C4-2B (cell line): ENCODE data around the gene RORB.

ENCODE experiments used
- H3K27ac ChIP-seq: fragments of 450-650 bp; 2 replicates; pipeline ENCODE4 v1.5.1; 2017
- ZFX ChIP-seq: fragments of 450-650 bp; IDR thresholded peaks from 2 replicates; pipeline ENCODE4 v1.6.1; 2017
- TF ChIP-seq, protein P1 (sequence below): fragments of 450-650 bp; conservative IDR thresholded peaks from 2 replicates; pipeline ENCODE4 v1.5.1; 2017; ENCODE audit warnings: mild to moderate bottlenecking

RORB gene

DNA sequence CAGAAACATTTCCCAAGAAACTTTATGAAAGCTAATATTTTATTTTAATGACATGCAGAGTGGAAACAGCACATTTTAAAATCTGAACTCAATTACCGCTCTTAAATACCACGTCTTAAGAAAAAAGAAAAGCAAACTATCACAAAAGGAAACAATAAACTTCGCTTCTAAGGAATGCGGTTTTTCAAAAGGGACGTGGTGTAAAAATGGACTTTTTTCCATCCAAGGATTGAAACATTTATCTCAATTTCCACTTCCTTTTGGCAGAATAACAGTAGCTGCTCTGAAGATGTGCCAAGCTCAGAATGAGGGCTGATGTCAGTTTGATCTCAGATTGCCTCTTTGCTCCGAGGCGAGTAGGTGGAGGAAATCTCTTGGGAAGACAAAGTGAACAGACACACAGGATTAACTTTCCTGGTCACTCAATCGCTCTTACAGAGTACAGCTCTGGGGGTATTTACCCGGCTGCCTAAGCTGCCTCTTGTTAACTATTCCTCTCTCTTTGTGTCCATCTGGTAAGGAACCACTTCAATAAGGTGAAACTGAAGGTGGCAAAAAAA lies 232.1 kb downstream of the RORB start:
- TF ChIP-seq, protein P1, sequence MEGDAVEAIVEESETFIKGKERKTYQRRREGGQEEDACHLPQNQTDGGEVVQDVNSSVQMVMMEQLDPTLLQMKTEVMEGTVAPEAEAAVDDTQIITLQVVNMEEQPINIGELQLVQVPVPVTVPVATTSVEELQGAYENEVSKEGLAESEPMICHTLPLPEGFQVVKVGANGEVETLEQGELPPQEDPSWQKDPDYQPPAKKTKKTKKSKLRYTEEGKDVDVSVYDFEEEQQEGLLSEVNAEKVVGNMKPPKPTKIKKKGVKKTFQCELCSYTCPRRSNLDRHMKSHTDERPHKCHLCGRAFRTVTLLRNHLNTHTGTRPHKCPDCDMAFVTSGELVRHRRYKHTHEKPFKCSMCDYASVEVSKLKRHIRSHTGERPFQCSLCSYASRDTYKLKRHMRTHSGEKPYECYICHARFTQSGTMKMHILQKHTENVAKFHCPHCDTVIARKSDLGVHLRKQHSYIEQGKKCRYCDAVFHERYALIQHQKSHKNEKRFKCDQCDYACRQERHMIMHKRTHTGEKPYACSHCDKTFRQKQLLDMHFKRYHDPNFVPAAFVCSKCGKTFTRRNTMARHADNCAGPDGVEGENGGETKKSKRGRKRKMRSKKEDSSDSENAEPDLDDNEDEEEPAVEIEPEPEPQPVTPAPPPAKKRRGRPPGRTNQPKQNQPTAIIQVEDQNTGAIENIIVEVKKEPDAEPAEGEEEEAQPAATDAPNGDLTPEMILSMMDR, result no peak
- TF ChIP-seq ZFX, result no peak
- H3K27ac ChIP-seq, result no peak overlapping the region

DNA sequence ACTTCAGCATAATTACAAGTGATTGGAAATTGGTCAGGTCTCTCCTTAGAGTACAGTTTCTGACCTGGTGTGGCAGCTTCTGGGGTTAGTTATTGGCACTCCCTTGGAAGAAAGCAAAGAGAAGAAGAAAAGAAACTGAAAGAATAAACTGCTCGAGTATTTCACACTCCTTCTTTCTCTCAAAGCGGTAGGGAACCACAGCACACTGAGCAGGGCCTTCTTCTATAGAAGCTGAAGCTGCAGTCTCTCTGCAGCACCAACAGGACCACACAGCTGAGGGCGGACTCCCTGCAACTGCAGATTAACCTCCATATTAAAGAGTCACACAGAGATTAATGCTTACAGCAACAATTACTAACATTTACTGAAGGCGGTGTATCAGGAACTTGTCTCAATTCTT lies 238.6 kb downstream of the RORB start:
- TF ChIP-seq, protein P1, result no peak
- no peak for TF ChIP-seq ZFX
- no peak overlapping the region for H3K27ac ChIP-seq

DNA sequence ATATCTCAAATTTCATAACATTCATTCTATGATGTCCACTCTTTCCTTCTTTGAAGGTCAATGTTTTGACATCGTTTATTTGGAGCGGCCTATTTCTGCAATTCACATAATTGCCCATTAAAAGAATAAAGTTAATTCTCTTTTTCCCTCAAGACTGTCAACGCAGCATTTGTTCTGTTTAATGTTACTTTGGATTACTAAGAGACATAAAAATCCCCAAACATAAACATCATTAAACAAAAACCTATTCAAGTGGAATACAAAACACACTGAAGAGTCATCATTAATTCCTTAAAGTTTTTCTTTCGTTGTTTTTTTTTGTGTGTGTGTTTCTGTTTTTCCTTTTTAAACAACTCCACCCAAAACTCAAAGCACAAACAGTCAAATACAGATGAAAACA lies 239.5 kb downstream of the RORB start:
- TF ChIP-seq, protein P1, result no peak
- no peak for TF ChIP-seq ZFX
- H3K27ac ChIP-seq, result no peak overlapping the region

DNA sequence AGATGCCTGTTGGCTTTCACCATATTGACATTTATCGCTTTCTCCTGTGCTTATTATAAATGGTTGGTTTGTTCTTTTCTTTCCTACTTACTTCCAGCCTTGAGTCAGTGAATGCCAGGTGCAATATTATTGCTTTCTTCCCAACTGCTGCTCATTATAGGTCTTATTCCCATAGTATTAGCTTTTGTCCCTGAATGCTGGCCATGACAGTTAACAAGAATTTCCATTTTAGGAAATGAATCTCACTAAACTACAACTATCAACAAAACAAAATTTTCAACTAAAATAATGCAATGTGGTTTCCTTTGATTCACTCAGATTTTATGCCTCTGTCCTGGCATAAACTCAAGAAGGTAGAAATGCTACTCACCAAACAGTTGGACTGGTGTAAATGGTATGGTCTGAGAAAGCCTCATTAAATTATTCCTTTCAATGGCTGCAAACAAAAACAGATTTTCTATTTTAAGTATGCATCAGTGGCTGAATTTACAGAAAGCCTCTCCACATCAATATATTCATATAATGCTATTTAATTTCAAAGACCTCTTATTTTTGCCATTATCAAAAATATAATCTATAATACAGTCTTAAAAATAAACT lies 245.2 kb downstream of the RORB start:
- no peak for TF ChIP-seq ZFX
- TF ChIP-seq, protein P1, result no peak
- no peak overlapping the region for H3K27ac ChIP-seq
